HG02884 (cell line): ENCODE measurements around the gene SRC.

Experiments
- ATAC-seq: cut with Tn5 transposase; IDR thresholded peaks from one replicate; pipeline ENCODE4 v1.9.1; 2021; ENCODE audit warnings: mild to moderate bottlenecking, moderate library complexity; ENCODE audit not compliant: unreplicated experiment

The SRC gene

GRCh38 chr20:37442986-37443385 lies 97.0 kb downstream of the SRC start:
- ATAC-seq = no peak

- no peak for ATAC-seq
Observed at GRCh38 chr20:37443596-37443995, 97.7 kb downstream of the SRC start.

- no peak for ATAC-seq
Observed at GRCh38 chr20:37445041-37445440, 99.1 kb downstream of the SRC start.

- ATAC-seq = no peak
Observed at GRCh38 chr20:37446286-37447032, 100.5 kb downstream of the SRC start.

- ATAC-seq = no peak
Observed at GRCh38 chr20:37447688-37448087, 101.7 kb downstream of the SRC start.

GRCh38 chr20:37449276-37449675 lies 103.3 kb downstream of the SRC start:
- no peak for ATAC-seq

GRCh38 chr20:37450344-37450743 lies 104.4 kb downstream of the SRC start:
- no peak for ATAC-seq

GRCh38 chr20:37451616-37452015 lies 105.7 kb downstream of the SRC start:
- ATAC-seq = no peak

- no peak for ATAC-seq
Observed at GRCh38 chr20:37452236-37452635, 106.3 kb downstream of the SRC start.

- ATAC-seq = no peak
Observed at GRCh38 chr20:37453288-37453687, 107.3 kb downstream of the SRC start.

- ATAC-seq = no peak
Observed at GRCh38 chr20:37453836-37454235, 107.9 kb downstream of the SRC start.

- ATAC-seq = no peak
Observed at GRCh38 chr20:37454636-37455385, 108.9 kb downstream of the SRC start.
